Endometrial microvascular endothelial cells (primary cell): ENCODE measurements around the gene ZC3HAV1. TPM values are rescaled to one million over a fixed set of nuclear protein-coding genes. Genes with fewer than 3 reads are reported as not detected.
"Not testable (repeated sequence)": the region's sequence is repeated elsewhere in the genome, so short reads cannot be mapped to it uniquely, and the experiment has no call there.

Experiments used
- in situ Hi-C: cut with HindIII; loops from 2 replicates; pipeline ENCODE4 v1.10.0; 2017; ENCODE audit warnings: low sequenced_read_pairs, low pct_unique_long_range_greater_than_20kb; ENCODE audit errors: inconsistent ontology term
- total RNA-seq: library from RNA; depleted of rRNA; stranded (reverse); fragments of >200 nt; gene quantifications from one replicate; pipeline ENCODE4 v1.2.3, GENCODE V29; 2015; ENCODE audit errors: inconsistent ontology term

The ZC3HAV1 gene
- total RNA-seq, 1 donor from 2014 or later, result 48.1 TPM

GRCh38 chr7:139065323-139065722 lies 44.2 kb downstream of the ZC3HAV1 start:
- in situ Hi-C loops, result no loop called here

GRCh38 chr7:139061416-139061815 lies 48.1 kb downstream of the ZC3HAV1 start:
- in situ Hi-C loops, result no loop called here

GRCh38 chr7:139060695-139061237 lies 48.8 kb downstream of the ZC3HAV1 start:
- in situ Hi-C loops, result no loop called here

GRCh38 chr7:139059905-139060304 lies 49.6 kb downstream of the ZC3HAV1 start:
- in situ Hi-C loops, result no loop called here

GRCh38 chr7:139058943-139059342 lies 50.6 kb downstream of the ZC3HAV1 start:
- in situ Hi-C loops, result no loop called here

GRCh38 chr7:139055674-139056073 lies 53.8 kb downstream of the ZC3HAV1 start:
- in situ Hi-C loops, result no loop called here

- in situ Hi-C loops, result not testable (repeated sequence)
These were observed 54.9 kb downstream of the ZC3HAV1 start for GRCh38 chr7:139054656-139055055.

GRCh38 chr7:139054101-139054500 lies 55.4 kb downstream of the ZC3HAV1 start:
- in situ Hi-C loops, result no loop called here

GRCh38 chr7:139051655-139052054 lies 57.9 kb downstream of the ZC3HAV1 start:
- in situ Hi-C loops, result no loop called here

- in situ Hi-C loops, result no loop called here
These were observed 59.6 kb downstream of the ZC3HAV1 start for GRCh38 chr7:139049936-139050335.

- in situ Hi-C loops, result no loop called here
These were observed 60.4 kb downstream of the ZC3HAV1 start for GRCh38 chr7:139049111-139049510.

GRCh38 chr7:139047970-139048369 lies 61.5 kb downstream of the ZC3HAV1 start:
- in situ Hi-C loops, result no loop called here

- in situ Hi-C loops, result no loop called here
These were observed 63.4 kb downstream of the ZC3HAV1 start for GRCh38 chr7:139046143-139046542.

GRCh38 chr7:139044813-139045794 lies 64.4 kb downstream of the ZC3HAV1 start:
- in situ Hi-C loops, result no loop called here

GRCh38 chr7:139043823-139044812 lies 65.4 kb downstream of the ZC3HAV1 start:
- in situ Hi-C loops, result no loop called here

- in situ Hi-C loops, result no loop called here
These were observed 68.0 kb downstream of the ZC3HAV1 start for GRCh38 chr7:139041378-139042085.

GRCh38 chr7:139038691-139039090 lies 70.8 kb downstream of the ZC3HAV1 start:
- in situ Hi-C loops, result no loop called here

- in situ Hi-C loops, result no loop called here
These were observed 72.6 kb downstream of the ZC3HAV1 start for GRCh38 chr7:139036901-139037300.
